ENCODE results near the gene PRSS38.
"Not testable (repeated sequence)": the region's sequence is repeated elsewhere in the genome, so short reads cannot be mapped to it uniquely, and the experiment has no call there.

Gene PRSS38

GRCh38 chr1:227849251-227849650 is 33.8 kb downstream of the PRSS38 start:
- Histone ChIP-seq H3K27me3 (ENCODE audit: control insufficient read depth, insufficient read depth, low read length) (no peaks in the 10 kb centered on the region), H3K4me1 (ENCODE audit: control insufficient read depth, insufficient read depth, low read length) (no peaks in the 10 kb centered on the region), H3K27ac (ENCODE audit: low read depth, low read length) (no peak overlapping the region), H3K36me3 (ENCODE audit: control insufficient read depth, insufficient read depth, low read length) (no peaks in the 10 kb centered on the region), H3K4me3 (ENCODE audit: low read depth, low read length) (no peak overlapping the region), H3K9me3 (ENCODE audit: control insufficient read depth, insufficient read depth, low read depth, low read length) (peaks cover 10% of the 10 kb centered on the region), H3K9ac (ENCODE audit: low read length) (no peak overlapping the region)

GRCh38 chr1:227854189-227854588 is 38.7 kb downstream of the PRSS38 start:
- H3K9me3 ChIP-seq (ENCODE audit: control insufficient read depth, insufficient read depth, low read depth, low read length): 0 out of 2 replicates have a peak, but pooled peaks cover 5% of the 10 kb centered on the region

GRCh38 chr1:227855687-227856086 is 40.2 kb downstream of the PRSS38 start:
- H3K9ac ChIP-seq (ENCODE audit: low read length): no peak overlapping the region
- 0 out of 2 replicates have a peak, but pooled peaks cover 5% of the 10 kb centered on the region for H3K9me3 ChIP-seq (ENCODE audit: control insufficient read depth, insufficient read depth, low read depth, low read length)
- no peaks in the 10 kb centered on the region for H3K36me3 ChIP-seq (ENCODE audit: control insufficient read depth, insufficient read depth, low read length)
- no peak overlapping the region for H3K27ac ChIP-seq (ENCODE audit: low read depth, low read length)
- no peak overlapping the region for H3K4me3 ChIP-seq (ENCODE audit: low read depth, low read length)
- no peaks in the 10 kb centered on the region for H3K27me3 ChIP-seq (ENCODE audit: control insufficient read depth, insufficient read depth, low read length)
- no peaks in the 10 kb centered on the region for H3K4me1 ChIP-seq (ENCODE audit: control insufficient read depth, insufficient read depth, low read length)

More at GRCh38 chr1:227854189-227854588, 38.7 kb downstream of the PRSS38 start:
- Histone ChIP-seq H3K4me1 (ENCODE audit: control insufficient read depth, insufficient read depth, low read length) (no peaks in the 10 kb centered on the region), H3K4me3 (ENCODE audit: low read depth, low read length) (no peak overlapping the region), H3K27me3 (ENCODE audit: control insufficient read depth, insufficient read depth, low read length) (no peaks in the 10 kb centered on the region), H3K36me3 (ENCODE audit: control insufficient read depth, insufficient read depth, low read length) (no peaks in the 10 kb centered on the region), H3K9ac (ENCODE audit: low read length) (no peak overlapping the region), H3K27ac (ENCODE audit: low read depth, low read length) (no peak overlapping the region)

- no peak overlapping the region for H3K9ac ChIP-seq (ENCODE audit: low read length)
- no peaks in the 10 kb centered on the region for H3K4me1 ChIP-seq (ENCODE audit: control insufficient read depth, insufficient read depth, low read length)
- H3K27ac ChIP-seq (ENCODE audit: low read depth, low read length): no peak overlapping the region
- no peak overlapping the region for H3K4me3 ChIP-seq (ENCODE audit: low read depth, low read length)
- H3K9me3 ChIP-seq (ENCODE audit: control insufficient read depth, insufficient read depth, low read depth, low read length): 0 out of 2 replicates have a peak, but pooled peaks cover 5% of the 10 kb centered on the region
- H3K27me3 ChIP-seq (ENCODE audit: control insufficient read depth, insufficient read depth, low read length): no peaks in the 10 kb centered on the region
- no peaks in the 10 kb centered on the region for H3K36me3 ChIP-seq (ENCODE audit: control insufficient read depth, insufficient read depth, low read length)
Observed at GRCh38 chr1:227856147-227856858, 40.8 kb downstream of the PRSS38 start.

- no peaks in the 10 kb centered on the region for H3K36me3 ChIP-seq (ENCODE audit: control insufficient read depth, insufficient read depth, low read length)
- H3K27ac ChIP-seq (ENCODE audit: low read depth, low read length): no peak overlapping the region
- H3K4me3 ChIP-seq (ENCODE audit: low read depth, low read length): no peak overlapping the region
- H3K27me3 ChIP-seq (ENCODE audit: control insufficient read depth, insufficient read depth, low read length): no peaks in the 10 kb centered on the region
- H3K9ac ChIP-seq (ENCODE audit: low read length): no peak overlapping the region
- no peaks in the 10 kb centered on the region for H3K4me1 ChIP-seq (ENCODE audit: control insufficient read depth, insufficient read depth, low read length)
- peaks cover 6% of the 10 kb centered on the region for H3K9me3 ChIP-seq (ENCODE audit: control insufficient read depth, insufficient read depth, low read depth, low read length)
Observed at GRCh38 chr1:227864882-227865281, 49.4 kb downstream of the PRSS38 start.

GRCh38 chr1:227869279-227869842 is 53.9 kb downstream of the PRSS38 start:
- Histone ChIP-seq H3K9me3 (ENCODE audit: control insufficient read depth, insufficient read depth, low read depth, low read length) (peaks cover 6% of the 10 kb centered on the region), H3K9ac (ENCODE audit: low read length) (no peak overlapping the region), H3K4me1 (ENCODE audit: control insufficient read depth, insufficient read depth, low read length) (no peaks in the 10 kb centered on the region), H3K36me3 (ENCODE audit: control insufficient read depth, insufficient read depth, low read length) (no peaks in the 10 kb centered on the region), H3K4me3 (ENCODE audit: low read depth, low read length) (no peak overlapping the region), H3K27me3 (ENCODE audit: control insufficient read depth, insufficient read depth, low read length) (no peaks in the 10 kb centered on the region), H3K27ac (ENCODE audit: low read depth, low read length) (no peak overlapping the region)

- Histone ChIP-seq H3K9me3 (ENCODE audit: control insufficient read depth, insufficient read depth, low read depth, low read length) (peaks cover 6% of the 10 kb centered on the region), H3K27ac (ENCODE audit: low read depth, low read length) (no peak overlapping the region)
Observed at GRCh38 chr1:227869851-227870305, 54.4 kb downstream of the PRSS38 start.

GRCh38 chr1:227870366-227870765 is 54.9 kb downstream of the PRSS38 start:
- Histone ChIP-seq H3K36me3 (ENCODE audit: control insufficient read depth, insufficient read depth, low read length) (no peaks in the 10 kb centered on the region), H3K9ac (ENCODE audit: low read length) (no peak overlapping the region), H3K27ac (ENCODE audit: low read depth, low read length) (no peak overlapping the region), H3K9me3 (ENCODE audit: control insufficient read depth, insufficient read depth, low read depth, low read length) (peaks cover under 1% of the 10 kb centered on the region; the same call in 1 of the 2 replicates), H3K4me3 (ENCODE audit: low read depth, low read length) (no peak overlapping the region), H3K27me3 (ENCODE audit: control insufficient read depth, insufficient read depth, low read length) (no peaks in the 10 kb centered on the region), H3K4me1 (ENCODE audit: control insufficient read depth, insufficient read depth, low read length) (no peaks in the 10 kb centered on the region)

More at GRCh38 chr1:227869851-227870305, 54.4 kb downstream of the PRSS38 start:
- H3K9ac ChIP-seq (ENCODE audit: low read length): no peak overlapping the region
- H3K4me3 ChIP-seq (ENCODE audit: low read depth, low read length): no peak overlapping the region
- H3K27me3 ChIP-seq (ENCODE audit: control insufficient read depth, insufficient read depth, low read length): no peaks in the 10 kb centered on the region
- H3K4me1 ChIP-seq (ENCODE audit: control insufficient read depth, insufficient read depth, low read length): no peaks in the 10 kb centered on the region
- H3K36me3 ChIP-seq (ENCODE audit: control insufficient read depth, insufficient read depth, low read length): no peaks in the 10 kb centered on the region

GRCh38 chr1:227871892-227872291 is 56.4 kb downstream of the PRSS38 start:
- H3K4me3 ChIP-seq (ENCODE audit: low read depth, low read length); H3K27me3 ChIP-seq (ENCODE audit: control insufficient read depth, insufficient read depth, low read length); H3K9ac ChIP-seq (ENCODE audit: low read length); H3K9me3 ChIP-seq (ENCODE audit: control insufficient read depth, insufficient read depth, low read depth, low read length); H3K36me3 ChIP-seq (ENCODE audit: control insufficient read depth, insufficient read depth, low read length); H3K4me1 ChIP-seq (ENCODE audit: control insufficient read depth, insufficient read depth, low read length); H3K27ac ChIP-seq (ENCODE audit: low read depth, low read length): not testable (repeated sequence)

- not testable (repeated sequence) for H3K27ac ChIP-seq (ENCODE audit: low read depth, low read length); H3K9me3 ChIP-seq (ENCODE audit: control insufficient read depth, insufficient read depth, low read depth, low read length); H3K4me1 ChIP-seq (ENCODE audit: control insufficient read depth, insufficient read depth, low read length); H3K27me3 ChIP-seq (ENCODE audit: control insufficient read depth, insufficient read depth, low read length); H3K4me3 ChIP-seq (ENCODE audit: low read depth, low read length); H3K9ac ChIP-seq (ENCODE audit: low read length); H3K36me3 ChIP-seq (ENCODE audit: control insufficient read depth, insufficient read depth, low read length)
Observed at GRCh38 chr1:227877810-227878209, 62.3 kb downstream of the PRSS38 start.

GRCh38 chr1:227880342-227880924 is 65.0 kb downstream of the PRSS38 start:
- Histone ChIP-seq H3K36me3 (ENCODE audit: control insufficient read depth, insufficient read depth, low read length) (no peaks in the 10 kb centered on the region), H3K27ac (ENCODE audit: low read depth, low read length) (no peak overlapping the region), H3K27me3 (ENCODE audit: control insufficient read depth, insufficient read depth, low read length) (no peaks in the 10 kb centered on the region), H3K9ac (ENCODE audit: low read length) (no peak overlapping the region), H3K4me3 (ENCODE audit: low read depth, low read length) (no peak overlapping the region), H3K4me1 (ENCODE audit: control insufficient read depth, insufficient read depth, low read length) (peaks cover 3% of the 10 kb centered on the region; the same call in 1 of the 2 replicates), H3K9me3 (ENCODE audit: control insufficient read depth, insufficient read depth, low read depth, low read length) (no peaks in the 10 kb centered on the region)

All from HUES6 (cell line).